ENCODE measurements around the gene NEURL2.
A peak's percentile ranks its signal among the peaks of the same experiment; 100 is the strongest.

- no peak for TF ChIP-seq CTCF (IDR thresholded peaks at IDR 0.05)
- peak; percentile 64 to 92 (median 81) for TF ChIP-seq POLR2AphosphoS5 (IDR thresholded peaks at IDR 0.05)
Observed at GRCh38 chr20:45880988-45881788, 9.8 kb downstream of the NEURL2 start, which contains the start of gene ZSWIM1.
